PFSK-1 (cell line): Measurements from ENCODE around the gene DOCK1.

ENCODE experiments used
- POLR2AphosphoS5 ChIP-seq: IDR thresholded peaks from 2 replicates; pipeline ENCODE4 v1.6.1; 2012; ENCODE audit warnings: low read depth, mild to moderate bottlenecking, control low read depth, low read length, moderate library complexity
- TAF1 ChIP-seq: IDR thresholded peaks from 2 replicates; pipeline ENCODE4 v1.6.1; 2012; ENCODE audit warnings: low read length, control low read depth, borderline replicate concordance; ENCODE audit not compliant: insufficient read depth
- TF ChIP-seq, protein P1 (sequence below), 2 experiments: IDR thresholded peaks; 2 replicates each; pipeline versions ENCODE4 v1.6.1 to v1.8.0; 2011 to 2012; ENCODE audit warnings: low read depth in 2 of 2, low read length in 2 of 2, control low read depth in 1 of 2, inconsistent platforms in 1 of 2, mild to moderate bottlenecking in 1 of 2, moderate library complexity in 1 of 2; ENCODE audit not compliant: insufficient read depth in 1 of 2

DNA sequence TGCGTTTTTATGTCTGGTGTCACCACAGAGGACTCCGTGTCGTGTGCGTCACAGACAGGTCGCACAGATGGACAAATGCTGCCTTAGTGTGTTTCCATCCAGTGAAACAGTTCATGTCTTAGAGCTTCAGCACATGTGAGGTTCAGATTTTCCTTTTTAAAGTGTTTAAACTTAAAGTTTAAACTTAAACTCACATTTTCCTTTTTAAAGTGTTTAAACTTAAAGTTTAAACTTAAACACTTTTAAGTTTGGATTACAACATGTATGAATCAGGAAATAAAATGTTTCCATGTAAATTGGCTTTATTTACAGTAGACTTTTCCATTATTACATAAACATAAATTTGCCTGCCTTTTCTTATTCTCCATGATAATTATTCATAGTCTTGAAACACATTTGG is 223.9 kb downstream of the DOCK1 start:
- TF ChIP-seq POLR2AphosphoS5 (no peak), TAF1 (no peak)
- TF ChIP-seq, protein P1, sequence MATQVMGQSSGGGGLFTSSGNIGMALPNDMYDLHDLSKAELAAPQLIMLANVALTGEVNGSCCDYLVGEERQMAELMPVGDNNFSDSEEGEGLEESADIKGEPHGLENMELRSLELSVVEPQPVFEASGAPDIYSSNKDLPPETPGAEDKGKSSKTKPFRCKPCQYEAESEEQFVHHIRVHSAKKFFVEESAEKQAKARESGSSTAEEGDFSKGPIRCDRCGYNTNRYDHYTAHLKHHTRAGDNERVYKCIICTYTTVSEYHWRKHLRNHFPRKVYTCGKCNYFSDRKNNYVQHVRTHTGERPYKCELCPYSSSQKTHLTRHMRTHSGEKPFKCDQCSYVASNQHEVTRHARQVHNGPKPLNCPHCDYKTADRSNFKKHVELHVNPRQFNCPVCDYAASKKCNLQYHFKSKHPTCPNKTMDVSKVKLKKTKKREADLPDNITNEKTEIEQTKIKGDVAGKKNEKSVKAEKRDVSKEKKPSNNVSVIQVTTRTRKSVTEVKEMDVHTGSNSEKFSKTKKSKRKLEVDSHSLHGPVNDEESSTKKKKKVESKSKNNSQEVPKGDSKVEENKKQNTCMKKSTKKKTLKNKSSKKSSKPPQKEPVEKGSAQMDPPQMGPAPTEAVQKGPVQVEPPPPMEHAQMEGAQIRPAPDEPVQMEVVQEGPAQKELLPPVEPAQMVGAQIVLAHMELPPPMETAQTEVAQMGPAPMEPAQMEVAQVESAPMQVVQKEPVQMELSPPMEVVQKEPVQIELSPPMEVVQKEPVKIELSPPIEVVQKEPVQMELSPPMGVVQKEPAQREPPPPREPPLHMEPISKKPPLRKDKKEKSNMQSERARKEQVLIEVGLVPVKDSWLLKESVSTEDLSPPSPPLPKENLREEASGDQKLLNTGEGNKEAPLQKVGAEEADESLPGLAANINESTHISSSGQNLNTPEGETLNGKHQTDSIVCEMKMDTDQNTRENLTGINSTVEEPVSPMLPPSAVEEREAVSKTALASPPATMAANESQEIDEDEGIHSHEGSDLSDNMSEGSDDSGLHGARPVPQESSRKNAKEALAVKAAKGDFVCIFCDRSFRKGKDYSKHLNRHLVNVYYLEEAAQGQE (IDR thresholded peaks at IDR 0.05; ENCODE audit: insufficient read depth in 1 of 2, low read depth in 2 of 2, low read length in 2 of 2), result no peak
